SK-N-SH (cell line): ENCODE measurements around the gene C18orf63.

Source experiments
- ELF1 ChIP-seq: IDR thresholded peaks from 2 replicates; pipeline ENCODE4 v1.4.0; 2012
- GABPA ChIP-seq: IDR thresholded peaks from 2 replicates; pipeline ENCODE4 v1.4.0; 2012; ENCODE audit warnings: low read depth, mild to moderate bottlenecking
- POLR2AphosphoS5 ChIP-seq: IDR thresholded peaks from 2 replicates; pipeline ENCODE4 v1.6.1; 2012; ENCODE audit warnings: low read depth, low read length
- RAD21 ChIP-seq: IDR thresholded peaks from 2 replicates; pipeline ENCODE4 v1.6.1; 2012; ENCODE audit warnings: mild to moderate bottlenecking, low read length
- TF ChIP-seq, protein P1 (sequence below): fragments of 200-600 bp; sonication (generic); IDR thresholded peaks from 2 replicates; pipeline ENCODE4 v1.6.1; 2017; ENCODE audit warnings: antibody characterized with exemption, mild to moderate bottlenecking, moderate library complexity

DNA sequence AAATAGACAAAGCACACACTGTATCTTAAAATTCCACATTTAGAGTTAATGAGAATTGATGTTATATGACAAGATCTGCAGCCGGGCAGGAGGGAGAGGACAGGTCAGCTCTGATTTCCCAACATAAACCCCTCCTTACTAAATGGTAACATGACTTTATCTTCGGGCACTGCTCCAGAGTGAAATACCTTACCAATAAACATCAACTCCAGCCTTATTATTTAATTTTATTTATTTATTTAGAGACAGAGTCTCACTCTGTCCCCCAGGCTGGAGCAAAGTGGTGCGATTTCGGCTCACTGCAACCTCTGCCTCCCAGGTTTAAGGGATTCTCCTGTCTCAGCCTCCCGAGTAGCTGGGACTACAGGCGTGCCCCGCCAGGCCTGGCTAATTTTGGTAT is 25.6 kb upstream of the C18orf63 start:
- no peak for TF ChIP-seq GABPA
- TF ChIP-seq, protein P1, sequence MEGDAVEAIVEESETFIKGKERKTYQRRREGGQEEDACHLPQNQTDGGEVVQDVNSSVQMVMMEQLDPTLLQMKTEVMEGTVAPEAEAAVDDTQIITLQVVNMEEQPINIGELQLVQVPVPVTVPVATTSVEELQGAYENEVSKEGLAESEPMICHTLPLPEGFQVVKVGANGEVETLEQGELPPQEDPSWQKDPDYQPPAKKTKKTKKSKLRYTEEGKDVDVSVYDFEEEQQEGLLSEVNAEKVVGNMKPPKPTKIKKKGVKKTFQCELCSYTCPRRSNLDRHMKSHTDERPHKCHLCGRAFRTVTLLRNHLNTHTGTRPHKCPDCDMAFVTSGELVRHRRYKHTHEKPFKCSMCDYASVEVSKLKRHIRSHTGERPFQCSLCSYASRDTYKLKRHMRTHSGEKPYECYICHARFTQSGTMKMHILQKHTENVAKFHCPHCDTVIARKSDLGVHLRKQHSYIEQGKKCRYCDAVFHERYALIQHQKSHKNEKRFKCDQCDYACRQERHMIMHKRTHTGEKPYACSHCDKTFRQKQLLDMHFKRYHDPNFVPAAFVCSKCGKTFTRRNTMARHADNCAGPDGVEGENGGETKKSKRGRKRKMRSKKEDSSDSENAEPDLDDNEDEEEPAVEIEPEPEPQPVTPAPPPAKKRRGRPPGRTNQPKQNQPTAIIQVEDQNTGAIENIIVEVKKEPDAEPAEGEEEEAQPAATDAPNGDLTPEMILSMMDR: no peak
- no peak for TF ChIP-seq ELF1
- TF ChIP-seq POLR2AphosphoS5: no peak
- no peak for TF ChIP-seq RAD21
